ENCODE measurements around the gene FSD1L. TPM values are rescaled to one million over a fixed set of nuclear protein-coding genes. Genes with fewer than 3 reads are reported as not detected.

FSD1L gene
- polyA plus RNA-seq, 1 donor (not counting 4 experiments of a cell fraction or from before 2014, with no cell fraction given), result 5.2 TPM

GRCh38 chr9:105593145-105593544 is 145.3 kb downstream of the FSD1L start:
- H3K9ac ChIP-seq (ENCODE audit: control insufficient read depth, extremely low read depth, insufficient read depth, low read length), result no peak overlapping the region
- H3K79me2 ChIP-seq (ENCODE audit: control insufficient read depth, insufficient read depth, low read length), result no peaks in the 10 kb centered on the region
- no peaks in the 10 kb centered on the region for H3K9me3 ChIP-seq (ENCODE audit: control insufficient read depth, low read depth, low read length)
- no peak for DNase-seq (ENCODE audit: low read depth, low spot score)
- no peak for FAIRE-seq
- H4K20me1 ChIP-seq (ENCODE audit: control insufficient read depth, extremely low read depth, insufficient read depth, low read length), result no peaks in the 10 kb centered on the region
- H3K4me1 ChIP-seq (ENCODE audit: control insufficient read depth, extremely low read depth, insufficient read depth, low read length), result no peaks in the 10 kb centered on the region
- H3K27ac ChIP-seq (ENCODE audit: control insufficient read depth, insufficient read depth, low read length), result no peak overlapping the region
- dilution Hi-C loops (cut with MboI; ENCODE audit: extremely low pct_ligation_motif_present, low sequenced_read_pairs), result no loop called here
- H3K27me3 ChIP-seq (ENCODE audit: control insufficient read depth, extremely low read depth, insufficient read depth, low read length), result no peaks in the 10 kb centered on the region
- TF ChIP-seq EZH2 (IDR thresholded peaks at IDR 0.05; ENCODE audit: low read length) (no peak), CTCF (optimal IDR thresholded peaks at IDR 0.05 in 1 of 3, IDR thresholded peaks at IDR 0.05 in 1 of 3, conservative IDR thresholded peaks at IDR 0.05 in 1 of 3; ENCODE audit: extremely low read depth in 1 of 3, insufficient read depth in 2 of 3, low read length in 3 of 3) (no peak)
- no peaks in the 10 kb centered on the region for H3K9me1 ChIP-seq (ENCODE audit: control insufficient read depth, extremely low read depth, insufficient read depth, low read length)
- H3K4me2 ChIP-seq (ENCODE audit: control insufficient read depth, extremely low read depth, insufficient read depth, low read depth, low read length), result no peak overlapping the region
- H3K36me3 ChIP-seq (ENCODE audit: control insufficient read depth in 2 of 2, extremely low read depth in 1 of 2, insufficient read depth in 2 of 2, low read length in 2 of 2), result peaks cover 3 to 11% of the 10 kb centered on the region in 2 experiments
- H2AFZ ChIP-seq (ENCODE audit: control insufficient read depth, low read length), result no peak overlapping the region
- no peak overlapping the region for H3K4me3 ChIP-seq (ENCODE audit: control insufficient read depth in 2 of 3, extremely low read depth in 1 of 3, insufficient read depth in 2 of 3, low read depth in 1 of 3, low read length in 3 of 3)

Other genes starting within 250 kb of the FSD1L start
- gene SLC44A1, start 203.4 kb upstream of the FSD1L start, polyA plus RNA-seq, result 21.8 to 26.7 TPM (median 22.9 TPM) in 3 replicates
- gene FKTN, start 110.1 kb downstream of the FSD1L start, polyA plus RNA-seq, result 11.0 to 15.9 TPM (median 13.1 TPM) in 3 replicates
- gene TAL2, start 214.4 kb downstream of the FSD1L start, polyA plus RNA-seq, result 0.10 to 0.30 TPM in 2 of 3 replicates, not detected in the other
- 7.7 to 9.8 TPM (median 7.9 TPM) in 3 replicates for gene TMEM38B, start 246.5 kb downstream of the FSD1L start, polyA plus RNA-seq